Sciatic nerve (tissue), 2 donors: ENCODE data around the gene CNGA4. TPM values are rescaled to one million over a fixed set of nuclear protein-coding genes. Genes with fewer than 3 reads are reported as not detected.
"Not testable (repeated sequence)": the region's sequence is repeated elsewhere in the genome, so short reads cannot be mapped to it uniquely, and the experiment has no call there.

ENCODE experiments used
- ATAC-seq: fragments of 200-7000 bp; cut with Tn5 transposase; one replicate; pipeline ENCODE4 v1.9.1; 2020; ENCODE audit warnings: mild to moderate bottlenecking, moderate library complexity
- DNase-seq: peaks from one replicate; pipeline ENCODE4 v3.0.0-alpha.2; 2020; ENCODE audit warnings: low spot score
- intact Hi-C: fragments of 100-400 bp; cut with DNase I; formaldehyde crosslinking; loops from one replicate; pipeline ENCODE4 v1.14.2; 2022
- total RNA-seq: library from RNA; stranded (reverse); fragmentation: NEBNext Ultra II Directional; extraction: Animal tissue kit (Norgen Biotek cat#: 25700); gene quantifications from one replicate; pipeline ENCODE4 v1.2.1, GENCODE V29; 2021
- donor health status: DM: no; HTN: no; CAD: no.
- donor health status: DM: no; HTN: no; CAD: no.

Gene CNGA4
- total RNA-seq, 1 donor from 2014 or later, result 0.31 TPM

GRCh38 chr11:6219359-6219758 is 19.5 kb upstream of the CNGA4 start:
- intact Hi-C loops, result no loop called here
- DNase-seq (no peak), ATAC-seq (peak; percentile 53)

- no peak for DNase-seq
- ATAC-seq, result no peak
- intact Hi-C loops, result no loop called here
Observed at GRCh38 chr11:6223854-6224253, 15.0 kb upstream of the CNGA4 start.

- intact Hi-C loops, result no loop called here
- no peak for DNase-seq
- ATAC-seq, result no peak
Observed at GRCh38 chr11:6224421-6224820, 14.5 kb upstream of the CNGA4 start.

DNA sequence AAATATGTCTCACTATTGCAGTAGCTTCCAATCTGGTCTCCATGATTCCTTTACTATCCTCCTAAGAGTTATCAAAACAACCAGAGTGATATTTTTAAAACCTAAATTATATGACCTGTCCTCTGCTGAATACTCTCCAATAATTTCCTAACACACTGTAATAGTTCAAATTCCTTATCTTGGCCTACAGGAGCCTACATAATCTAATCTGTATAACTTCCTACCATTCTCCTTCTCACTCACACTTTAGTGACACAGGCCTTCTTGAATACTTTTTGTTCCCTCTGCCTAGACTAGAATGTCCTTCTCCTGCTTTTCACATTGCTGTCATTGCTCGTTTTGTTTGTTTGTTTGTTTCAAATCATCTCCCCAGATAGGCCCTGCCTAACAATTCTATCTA is 13.9 kb upstream of the CNGA4 start:
- intact Hi-C loops, result no loop called here
- no peak for ATAC-seq
- no peak for DNase-seq

GRCh38 chr11:6225896-6226295 is 13.0 kb upstream of the CNGA4 start:
- intact Hi-C loops, result no loop called here
- no peak for ATAC-seq

GRCh38 chr11:6228520-6228919 is 10.4 kb upstream of the CNGA4 start:
- ATAC-seq (no peak), DNase-seq (no peak)
- intact Hi-C loops, result no loop called here

More at GRCh38 chr11:6225896-6226295, 13.0 kb upstream of the CNGA4 start:
- DNase-seq, result no peak

DNA sequence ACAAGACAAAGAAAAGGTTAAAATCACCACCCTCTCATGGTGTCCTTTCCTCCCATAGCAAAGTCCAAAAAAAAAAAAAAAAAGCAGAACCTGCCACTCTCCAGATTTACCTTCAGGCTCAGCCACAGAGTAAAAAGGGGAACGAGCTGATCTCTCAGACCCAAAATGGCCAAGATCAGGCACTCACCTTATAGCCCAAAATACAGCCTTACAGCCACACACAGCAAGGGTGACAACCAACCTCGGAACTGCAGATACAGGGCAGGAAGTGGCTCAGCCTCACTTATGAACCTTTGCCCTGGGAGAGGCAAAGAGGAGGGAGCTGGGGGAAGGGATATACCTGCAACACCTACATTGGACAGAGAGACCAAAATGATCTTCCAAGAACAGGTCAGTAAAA is 9.0 kb upstream of the CNGA4 start:
- ATAC-seq, result no peak
- intact Hi-C loops, result no loop called here
- no peak for DNase-seq

DNA sequence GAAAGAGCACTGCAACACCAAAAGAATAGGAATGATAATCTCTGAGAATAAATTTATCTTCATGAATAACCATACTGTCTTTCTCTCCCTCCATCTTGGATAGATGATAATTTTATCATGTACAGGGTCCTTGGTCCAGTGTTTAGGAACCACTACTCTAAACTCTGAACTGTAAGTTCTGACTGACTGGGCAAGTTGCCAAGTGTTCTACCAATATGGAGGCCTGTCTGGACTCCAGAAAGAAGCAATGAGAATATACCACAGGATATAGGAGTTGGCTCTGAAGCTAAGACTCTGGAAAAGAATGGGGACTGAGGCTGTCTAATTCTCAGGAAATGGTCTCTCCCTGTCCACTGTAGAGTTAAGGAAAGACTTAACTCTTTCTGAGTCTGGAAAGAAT is 6.0 kb upstream of the CNGA4 start:
- ATAC-seq, result no peak
- intact Hi-C loops, result no loop called here

GRCh38 chr11:6233984-6234386 is 4.9 kb upstream of the CNGA4 start:
- no peak for ATAC-seq
- DNase-seq, result no peak
- intact Hi-C loops, result no loop called here

More for the DNA sequence above, 6.0 kb upstream of the CNGA4 start:
- no peak for DNase-seq

DNA sequence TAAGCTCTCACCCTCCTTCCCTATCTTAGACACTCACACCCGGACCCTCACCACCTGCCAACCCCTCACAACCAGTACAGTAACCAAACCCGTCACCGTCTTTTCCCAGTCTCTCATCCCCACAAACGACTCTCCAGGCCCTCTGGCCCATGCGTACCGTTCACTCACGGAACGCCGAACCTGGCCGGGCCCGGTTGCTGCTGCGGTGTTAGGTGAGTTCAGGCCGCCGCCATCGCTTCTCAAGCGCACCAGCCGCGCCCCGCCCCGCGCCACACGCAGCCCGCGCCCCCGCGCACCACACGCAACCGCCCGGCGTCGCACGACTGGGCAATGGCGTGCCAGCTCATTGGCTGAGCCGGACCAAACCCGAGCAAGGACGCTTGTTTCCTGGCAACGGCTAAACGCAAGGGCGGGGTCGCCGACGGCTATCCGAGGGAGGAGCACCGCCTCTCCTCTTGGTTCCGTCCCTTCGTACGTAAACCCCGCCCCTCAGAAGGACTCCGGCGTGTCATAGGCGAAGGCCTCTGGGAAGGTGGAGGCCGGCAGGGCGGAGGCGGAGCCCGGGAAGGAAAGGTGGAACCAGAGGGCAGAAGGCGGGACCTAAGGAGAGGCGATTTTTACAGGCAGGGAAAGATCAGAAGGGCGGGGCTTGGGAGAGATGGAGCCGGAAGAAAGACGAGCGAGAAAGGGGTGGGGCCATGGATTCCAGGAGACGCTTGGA is 4.3 kb upstream of the CNGA4 start, which contains the start of gene FHIP1B:
Gene FHIP1B (minus strand): TSS at position 250 of the 721 bp plus-strand sequence. CDS start 10,120 bp downstream, outside the sequence.
- DNase-seq (peak; percentile 100), ATAC-seq (peak; percentile 99)
- intact Hi-C loops, result no loop called here

GRCh38 chr11:6237266-6237665 is 1.6 kb upstream of the CNGA4 start:
- no peak for DNase-seq
- intact Hi-C loops, result no loop called here
- no peak for ATAC-seq

DNA sequence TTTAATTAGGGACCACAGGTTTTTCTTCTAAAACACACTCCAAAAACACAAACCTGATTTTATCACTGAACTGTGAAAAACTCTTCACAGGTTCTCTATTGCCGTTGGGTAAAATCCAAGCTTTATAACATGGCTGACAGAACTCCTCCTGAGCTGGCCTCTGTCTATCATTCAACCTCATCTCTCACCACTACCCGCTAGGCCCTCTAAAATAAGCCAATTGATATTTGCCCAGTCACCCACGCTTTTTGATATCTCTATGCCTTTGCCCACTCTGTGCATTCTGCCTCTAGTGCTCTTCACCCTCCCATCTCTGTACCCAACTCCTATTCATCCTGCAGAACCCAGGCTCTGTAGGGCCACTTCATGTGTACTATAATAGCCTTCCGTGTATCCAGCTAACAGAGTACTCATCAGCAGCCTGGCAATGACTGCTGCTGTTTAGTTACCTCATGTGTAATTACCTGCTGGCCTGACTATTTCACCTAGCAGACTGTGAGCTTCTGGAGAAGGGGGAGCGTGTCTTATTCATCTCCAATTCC is 1.1 kb upstream of the CNGA4 start:
- no peak for ATAC-seq
- intact Hi-C loops, result no loop called here
- no peak for DNase-seq

- intact Hi-C loops, result no loop called here
- DNase-seq, result no peak
Observed at GRCh38 chr11:6240139-6240538, 1.2 kb downstream of the CNGA4 start.

DNA sequence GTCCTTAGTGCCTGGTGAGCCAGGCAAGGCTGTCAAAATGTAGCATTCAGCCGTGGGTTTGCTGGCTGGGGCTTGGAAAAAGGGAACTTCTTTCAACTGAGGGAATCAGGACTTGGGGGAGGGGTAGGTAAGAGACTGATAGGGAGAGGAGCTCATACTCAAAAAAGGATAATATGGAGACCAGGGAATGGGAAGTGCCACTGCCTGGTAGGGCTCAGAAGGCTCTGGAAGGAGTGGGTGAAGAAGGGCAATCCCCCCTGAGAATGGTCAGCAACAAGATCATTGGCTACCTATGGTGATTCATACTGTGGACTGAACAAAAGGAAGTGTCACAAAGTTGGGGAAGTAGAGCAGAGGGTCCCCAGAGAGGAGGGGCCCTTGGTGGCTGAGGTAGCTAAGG is 1.9 kb downstream of the CNGA4 start:
- DNase-seq (no peak), ATAC-seq (no peak)
- intact Hi-C loops, result no loop called here

More at GRCh38 chr11:6240139-6240538, 1.2 kb downstream of the CNGA4 start:
- no peak for ATAC-seq

- DNase-seq (no peak), ATAC-seq (no peak)
- intact Hi-C loops, result no loop called here
Observed at GRCh38 chr11:6241316-6241715, 2.4 kb downstream of the CNGA4 start.

GRCh38 chr11:6245536-6245935 is 6.6 kb downstream of the CNGA4 start:
- ATAC-seq (no peak), DNase-seq (no peak)
- intact Hi-C loops, result no loop called here

- no peak for ATAC-seq
- DNase-seq, result no peak
- intact Hi-C loops, result no loop called here
Observed at GRCh38 chr11:6248248-6248647, 9.4 kb downstream of the CNGA4 start.

- DNase-seq, ATAC-seq, intact Hi-C loops: not testable (repeated sequence)
Observed at GRCh38 chr11:6248897-6249296, 10.0 kb downstream of the CNGA4 start.

- peak; percentile 67 for DNase-seq
- no peak for ATAC-seq
- intact Hi-C loops, result loop anchor here (10.0 kb wide), 1 partner anchor 115 kb away; no protein-coding TSS in a partner anchor
Observed at GRCh38 chr11:6249770-6250555, 11.1 kb downstream of the CNGA4 start.
